Mesothelial cell of epicardium (in vitro differentiated cells): ENCODE measurements around the gene HHIPL1. TPM values are rescaled to one million over a fixed set of nuclear protein-coding genes. Genes with fewer than 3 reads are reported as not detected.

Source experiments
- DNase-seq, 2 experiments: peaks; one replicate each; pipeline ENCODE4 v3.0.0; 2021; ENCODE audit warnings: low spot score in 2 of 2; ENCODE audit not compliant: unreplicated experiment in 2 of 2
- H3K27ac Mint-ChIP-seq: 2 replicates; pipeline ENCODE4 v1.8.0; 2021; ENCODE audit warnings: mixed read lengths
- H3K27me3 Mint-ChIP-seq: 2 replicates; pipeline ENCODE4 v1.8.0; 2021; ENCODE audit warnings: low read depth, mixed read lengths
- H3K36me3 Mint-ChIP-seq: 2 replicates; pipeline ENCODE4 v1.8.0; 2021; ENCODE audit warnings: mixed read lengths
- H3K4me1 Mint-ChIP-seq: 2 replicates; pipeline ENCODE4 v1.8.0; 2021; ENCODE audit warnings: mixed read lengths
- H3K4me3 Mint-ChIP-seq: 2 replicates; pipeline ENCODE4 v1.8.0; 2021; ENCODE audit warnings: mild to moderate bottlenecking, moderate library complexity, mixed read lengths
- H3K9me3 Mint-ChIP-seq: 2 replicates; pipeline ENCODE4 v1.8.0; 2021; ENCODE audit warnings: mixed read lengths
- total RNA-seq: library from RNA; stranded (reverse); gene quantifications from 3 replicates; pipeline ENCODE4 v1.2.1, GENCODE V29; 2021
- TF ChIP-seq, protein P1 (sequence below): fragments of 200-600 bp; sonication (generic); IDR thresholded peaks from one replicate; pipeline ENCODE4 v1.5.0; 2021; ENCODE audit warnings: antibody characterized with exemption; ENCODE audit not compliant: unreplicated experiment

HHIPL1 gene
- total RNA-seq, 1 donor from 2014 or later, result 4.4 TPM

DNA sequence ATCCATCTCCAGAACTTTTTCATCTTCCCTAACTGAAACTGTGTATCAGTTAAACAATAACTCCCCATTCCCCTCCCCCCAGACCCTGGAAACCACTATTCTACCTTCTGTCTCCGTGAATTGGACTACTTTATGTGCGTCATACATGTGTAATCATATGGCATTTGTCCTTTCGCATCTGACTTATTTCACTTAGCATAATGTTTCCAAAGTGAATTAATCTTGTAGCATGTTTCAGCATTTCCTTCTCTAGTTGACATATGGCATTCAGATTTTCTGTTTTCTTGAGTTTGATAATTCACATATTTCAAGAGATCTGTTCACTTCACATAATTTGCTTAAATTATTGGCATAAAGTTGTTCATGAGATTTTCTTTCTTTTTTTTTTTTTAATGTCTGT, 49.0 kb downstream of the HHIPL1 start:
- Mint-ChIP-seq H3K9me3 (peaks cover 21% of the 10 kb centered on the region), H3K4me3 (no peak overlapping the region), H3K4me1 (no peaks in the 10 kb centered on the region), H3K36me3 (no peaks in the 10 kb centered on the region), H3K27ac (no peak overlapping the region), H3K27me3 (peaks cover 22% of the 10 kb centered on the region)
- no peak for DNase-seq
- TF ChIP-seq, protein P1, sequence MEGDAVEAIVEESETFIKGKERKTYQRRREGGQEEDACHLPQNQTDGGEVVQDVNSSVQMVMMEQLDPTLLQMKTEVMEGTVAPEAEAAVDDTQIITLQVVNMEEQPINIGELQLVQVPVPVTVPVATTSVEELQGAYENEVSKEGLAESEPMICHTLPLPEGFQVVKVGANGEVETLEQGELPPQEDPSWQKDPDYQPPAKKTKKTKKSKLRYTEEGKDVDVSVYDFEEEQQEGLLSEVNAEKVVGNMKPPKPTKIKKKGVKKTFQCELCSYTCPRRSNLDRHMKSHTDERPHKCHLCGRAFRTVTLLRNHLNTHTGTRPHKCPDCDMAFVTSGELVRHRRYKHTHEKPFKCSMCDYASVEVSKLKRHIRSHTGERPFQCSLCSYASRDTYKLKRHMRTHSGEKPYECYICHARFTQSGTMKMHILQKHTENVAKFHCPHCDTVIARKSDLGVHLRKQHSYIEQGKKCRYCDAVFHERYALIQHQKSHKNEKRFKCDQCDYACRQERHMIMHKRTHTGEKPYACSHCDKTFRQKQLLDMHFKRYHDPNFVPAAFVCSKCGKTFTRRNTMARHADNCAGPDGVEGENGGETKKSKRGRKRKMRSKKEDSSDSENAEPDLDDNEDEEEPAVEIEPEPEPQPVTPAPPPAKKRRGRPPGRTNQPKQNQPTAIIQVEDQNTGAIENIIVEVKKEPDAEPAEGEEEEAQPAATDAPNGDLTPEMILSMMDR, result no peak

DNA sequence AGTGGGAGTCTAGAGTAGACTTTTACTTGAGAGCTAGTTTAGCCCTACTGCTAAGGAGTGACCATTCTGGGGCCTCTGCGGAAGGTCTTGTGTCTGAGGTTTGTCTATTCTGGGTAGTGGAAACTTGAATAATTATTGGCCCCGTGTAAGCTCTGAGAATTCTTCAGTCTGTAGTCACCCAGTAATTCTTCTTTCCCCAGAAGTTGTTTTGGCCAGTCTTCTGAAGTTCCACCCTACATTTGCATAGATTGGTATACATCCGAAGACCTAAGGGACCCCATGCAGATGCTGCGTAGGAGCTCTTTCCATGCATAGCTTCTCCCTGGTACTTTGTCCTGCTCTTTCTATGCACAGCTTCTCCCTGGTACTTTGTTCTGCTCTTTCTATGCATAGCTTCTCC, 52.0 kb downstream of the HHIPL1 start:
- peaks cover under 1% of the 10 kb centered on the region for H3K36me3 Mint-ChIP-seq
- no peaks in the 10 kb centered on the region for H3K4me1 Mint-ChIP-seq
- TF ChIP-seq, protein P1, result no peak
- H3K9me3 Mint-ChIP-seq, result peaks cover 21% of the 10 kb centered on the region
- peaks cover 3% of the 10 kb centered on the region for H3K27me3 Mint-ChIP-seq
- DNase-seq, result peak in 1 of 2 experiments; percentile 2
- no peak overlapping the region for H3K4me3 Mint-ChIP-seq
- no peak overlapping the region for H3K27ac Mint-ChIP-seq

DNA sequence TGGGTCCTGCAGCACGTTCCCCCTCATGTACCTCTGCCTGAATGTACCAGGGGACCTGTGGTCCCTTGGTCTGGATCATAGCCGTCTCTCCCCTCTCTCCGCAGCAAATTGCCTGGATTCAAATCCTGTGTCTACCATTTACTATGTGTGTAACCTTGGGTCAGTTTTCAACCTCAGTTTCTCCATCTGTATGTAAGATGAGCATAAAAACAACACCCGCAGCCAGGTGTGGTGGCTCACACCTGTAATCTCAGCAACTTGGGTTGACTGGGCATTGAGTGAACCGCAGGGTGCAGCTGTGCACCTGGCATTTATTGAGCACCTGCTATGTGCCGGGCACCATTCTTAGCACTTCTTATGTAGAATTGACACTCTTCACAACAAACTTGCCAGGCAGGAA, 53.3 kb downstream of the HHIPL1 start:
- TF ChIP-seq, protein P1, result no peak
- no peak overlapping the region for H3K4me3 Mint-ChIP-seq
- H3K4me1 Mint-ChIP-seq, result no peaks in the 10 kb centered on the region
- peaks cover 1% of the 10 kb centered on the region for H3K27me3 Mint-ChIP-seq
- peaks cover 7% of the 10 kb centered on the region for H3K36me3 Mint-ChIP-seq
- no peak overlapping the region for H3K27ac Mint-ChIP-seq
- DNase-seq, result no peak
- peaks cover 31% of the 10 kb centered on the region for H3K9me3 Mint-ChIP-seq

DNA sequence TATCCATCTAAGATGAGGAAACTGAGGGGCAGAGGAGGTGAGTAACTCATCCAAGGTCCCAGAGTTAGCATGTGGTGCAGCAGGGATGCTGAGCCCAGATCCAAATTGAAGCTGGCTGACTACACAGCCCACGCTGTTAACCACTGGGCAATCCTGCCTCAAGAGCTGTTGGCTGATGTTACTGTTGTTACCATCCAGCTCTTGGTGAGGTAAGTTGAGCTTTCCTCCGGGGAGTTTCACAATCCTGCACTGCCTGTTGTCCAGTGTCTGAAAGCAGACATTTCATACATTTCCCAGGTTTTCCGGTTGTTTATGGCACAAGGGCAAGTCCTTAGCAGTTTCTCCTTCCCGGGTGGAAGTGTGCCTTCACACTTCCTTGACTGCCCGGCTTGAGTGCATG, 53.7 kb downstream of the HHIPL1 start:
- Mint-ChIP-seq H3K4me3 (no peak overlapping the region), H3K9me3 (peaks cover 35% of the 10 kb centered on the region), H3K36me3 (peaks cover 11% of the 10 kb centered on the region), H3K27me3 (peaks cover 1% of the 10 kb centered on the region), H3K4me1 (no peaks in the 10 kb centered on the region), H3K27ac (no peak overlapping the region)
- TF ChIP-seq, protein P1, result no peak
- peak in 1 of 2 experiments; percentile 16 for DNase-seq

DNA sequence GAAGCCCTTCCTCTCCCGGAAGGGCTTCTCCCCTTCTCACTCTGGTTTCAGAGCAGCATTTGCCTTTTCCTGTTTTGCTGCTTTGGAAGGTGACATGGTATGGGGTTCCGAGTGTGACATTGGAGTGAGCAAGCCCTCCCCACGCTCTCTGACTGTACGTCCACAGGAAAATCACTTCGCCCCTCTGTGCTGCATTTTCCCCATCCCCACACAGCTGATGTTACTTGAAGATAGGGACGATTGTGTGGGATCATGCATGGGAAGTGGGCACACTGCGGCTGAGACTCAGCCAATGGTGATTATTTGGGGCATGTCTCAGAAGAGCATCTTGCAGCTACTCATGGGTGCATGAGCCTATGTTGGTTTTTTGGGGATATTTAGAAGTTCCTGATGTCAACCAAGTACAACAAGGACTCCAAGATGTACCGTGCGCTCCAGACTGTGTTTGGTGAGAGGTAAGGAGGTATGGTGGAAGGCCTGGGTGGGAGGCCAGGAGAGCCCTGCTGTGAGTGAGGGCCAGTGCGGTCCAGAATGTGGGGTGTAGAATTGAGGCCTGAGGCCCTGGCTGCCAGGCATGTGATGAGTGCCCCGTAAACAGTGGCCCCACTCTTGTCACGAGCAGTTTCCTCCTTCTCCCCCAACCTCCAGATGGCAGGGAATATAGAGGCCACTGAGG, 54.3 kb downstream of the HHIPL1 start:
- TF ChIP-seq, protein P1, result no peak
- no peak overlapping the region for H3K27ac Mint-ChIP-seq
- H3K9me3 Mint-ChIP-seq, result peaks cover 33% of the 10 kb centered on the region
- peaks cover 1% of the 10 kb centered on the region for H3K27me3 Mint-ChIP-seq
- H3K4me1 Mint-ChIP-seq, result no peaks in the 10 kb centered on the region
- DNase-seq, result peak in 1 of 2 experiments; percentile 34
- no peak overlapping the region for H3K4me3 Mint-ChIP-seq
- H3K36me3 Mint-ChIP-seq, result peaks cover 13% of the 10 kb centered on the region
